SIG-M5 treated with dmso at 0.1 percent for 504 hours (cell line): ENCODE results near the gene CLSTN3.

Source experiments
- DNase-seq: peaks from one replicate; lab custom pipeline; 2025; ENCODE audit not compliant: unreplicated experiment; lab: John Stamatoyannopoulos, UW

The CLSTN3 gene

DNA sequence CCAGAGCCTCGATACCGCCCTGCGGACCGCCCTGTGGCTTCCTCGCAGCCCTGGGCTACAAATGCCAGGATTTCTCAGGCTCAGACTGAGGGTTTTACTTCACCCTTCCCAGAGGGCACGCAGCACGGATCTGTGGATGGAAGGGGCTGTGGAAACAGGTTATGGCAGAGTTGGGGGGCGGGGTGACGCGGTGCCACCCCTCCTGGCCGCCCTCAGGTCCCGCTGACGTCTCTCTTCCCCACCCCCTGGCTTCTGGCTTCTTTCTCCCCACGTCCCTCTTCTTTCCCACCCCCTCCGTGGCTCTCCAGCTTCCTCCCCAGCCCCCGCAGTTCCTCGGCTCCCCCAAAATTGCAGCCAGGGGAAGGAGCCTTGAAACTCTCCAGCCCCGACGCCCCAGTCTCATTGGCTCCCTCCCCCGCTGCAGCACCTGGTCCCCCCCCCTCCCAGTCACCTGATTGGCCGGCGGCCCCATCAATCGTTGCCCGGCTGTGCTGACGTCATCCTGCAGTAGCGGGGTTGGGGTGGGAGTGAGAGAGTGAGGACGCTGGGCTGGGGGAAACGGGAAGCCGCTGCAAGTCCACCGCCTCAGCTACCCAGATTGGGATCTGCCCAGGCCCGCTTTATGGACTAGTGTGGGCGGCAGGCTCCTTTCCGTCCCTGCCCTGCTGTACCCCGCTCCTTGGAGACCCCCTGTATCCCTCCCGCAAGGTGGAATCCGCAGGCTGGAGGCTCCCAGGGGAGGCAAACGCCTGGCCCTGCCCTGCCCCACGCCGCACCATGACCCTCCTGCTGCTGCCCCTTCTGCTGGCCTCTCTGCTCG lies at the start of gene CLSTN3:
Gene CLSTN3, plus strand, starts transcription at position 500 of the 820 bp plus-strand sequence. Its CDS starts 278 bp downstream, at position 778.
- peak; percentile 27 for DNase-seq

DNA sequence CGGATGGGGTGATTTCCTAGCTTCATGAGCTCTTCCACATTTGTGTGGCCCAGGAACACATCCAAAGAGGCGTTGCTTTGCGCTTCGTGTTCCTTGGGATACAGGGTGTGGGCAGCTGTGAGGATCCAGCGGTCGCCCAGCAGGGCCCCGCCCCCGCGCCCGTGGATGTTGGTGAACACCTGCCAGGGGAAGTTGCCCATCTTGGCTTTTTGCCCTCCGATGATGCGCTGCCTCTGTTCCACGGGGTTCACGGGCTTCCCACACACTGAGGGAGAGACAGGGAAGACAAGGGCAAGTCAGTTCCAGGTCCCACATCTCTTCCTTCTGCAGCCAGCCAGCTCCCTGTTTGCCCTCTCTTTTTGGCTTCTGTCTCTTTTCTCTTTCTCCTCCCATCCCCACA lies 49.1 kb upstream of the CLSTN3 start:
- DNase-seq, result no peak

DNA sequence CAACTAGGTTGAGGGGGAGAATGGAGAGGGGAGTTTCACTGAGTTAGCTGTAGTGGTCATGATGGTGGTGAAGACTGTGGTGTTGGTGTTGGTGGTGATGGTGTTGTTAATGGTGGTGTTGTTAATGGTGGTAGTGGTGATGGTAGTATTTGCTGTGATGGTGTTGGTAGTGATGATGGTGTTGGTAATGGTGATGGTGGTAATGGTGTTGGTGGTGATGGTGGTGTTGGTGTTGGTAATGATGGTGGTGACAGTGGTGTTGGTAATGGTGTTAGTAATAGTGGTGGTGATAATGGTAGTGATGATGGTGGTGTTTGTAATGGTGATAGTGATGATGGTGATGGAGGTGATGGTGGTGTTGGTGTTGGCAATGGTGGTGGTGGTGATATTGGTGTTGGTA lies 47.0 kb upstream of the CLSTN3 start:
- no peak for DNase-seq

DNA sequence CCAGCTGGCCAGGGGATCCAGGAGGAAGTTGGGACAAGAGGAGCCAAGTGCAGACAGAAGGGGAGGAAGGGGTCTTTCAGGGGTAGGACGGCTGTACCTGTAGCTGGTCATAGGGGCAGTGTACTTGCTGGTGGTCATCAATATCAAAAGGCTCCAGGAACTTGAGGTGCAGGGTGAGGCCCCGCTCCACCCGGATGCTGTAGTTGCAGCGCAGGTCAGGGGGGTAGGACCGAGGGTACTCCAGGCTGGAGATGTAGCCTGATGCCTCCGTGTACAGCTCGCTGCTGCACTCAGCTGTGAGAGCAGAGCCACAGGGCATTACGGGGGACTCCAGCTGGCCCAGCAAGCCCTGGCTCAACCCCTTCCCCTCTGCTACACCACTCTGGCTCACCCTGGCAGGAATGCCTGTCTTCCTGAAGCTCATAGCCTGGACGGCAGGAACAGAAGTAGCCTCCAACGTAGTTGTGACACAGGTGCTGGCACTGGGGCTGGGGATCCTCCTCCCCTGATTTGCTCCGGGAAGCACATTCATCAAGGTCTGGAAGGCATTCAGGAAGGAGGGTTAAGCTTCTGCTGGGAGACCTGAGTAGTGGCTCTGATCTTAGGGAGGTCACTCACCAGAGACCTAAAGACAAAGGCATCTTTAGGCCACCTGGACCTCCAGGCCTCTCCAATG lies 40.8 kb upstream of the CLSTN3 start:
- DNase-seq, result no peak

DNA sequence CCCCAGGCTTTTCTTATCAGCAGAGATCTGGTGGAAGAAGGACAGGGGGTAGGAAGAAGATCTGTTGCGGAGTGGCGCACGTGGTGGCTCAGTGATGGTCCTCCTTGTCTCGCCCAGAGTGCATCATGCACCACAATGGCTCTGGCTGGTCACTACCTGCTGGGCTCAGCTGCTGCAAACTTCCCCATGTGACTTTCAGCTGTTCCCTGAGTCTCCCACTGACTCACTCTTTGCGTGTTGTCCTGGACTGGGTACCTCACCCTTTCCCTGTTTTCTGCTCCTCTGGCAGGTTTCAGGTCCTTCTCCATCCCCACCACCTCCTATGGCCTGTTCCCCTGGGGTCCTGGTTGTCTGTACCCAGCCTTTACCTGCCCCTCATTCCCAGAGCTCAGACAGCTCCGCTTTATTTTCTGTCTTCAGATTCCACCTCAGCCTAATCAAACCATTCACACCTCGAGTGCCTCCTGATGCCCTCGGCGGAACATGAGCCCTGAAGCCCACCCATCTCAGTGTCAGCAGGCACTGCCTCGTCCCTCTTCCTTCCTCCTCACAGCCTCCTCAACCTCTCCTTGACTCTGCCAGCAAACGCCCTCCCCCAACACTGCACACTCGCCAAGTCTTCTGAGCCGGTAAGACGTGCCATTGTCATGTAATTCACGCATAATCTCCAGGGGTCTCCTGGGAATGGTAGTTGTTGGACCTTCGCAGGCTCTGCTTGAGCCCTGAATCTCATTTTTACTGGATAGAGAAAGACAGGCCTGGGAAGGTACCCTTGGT lies 39.8 kb upstream of the CLSTN3 start:
- DNase-seq, result no peak

DNA sequence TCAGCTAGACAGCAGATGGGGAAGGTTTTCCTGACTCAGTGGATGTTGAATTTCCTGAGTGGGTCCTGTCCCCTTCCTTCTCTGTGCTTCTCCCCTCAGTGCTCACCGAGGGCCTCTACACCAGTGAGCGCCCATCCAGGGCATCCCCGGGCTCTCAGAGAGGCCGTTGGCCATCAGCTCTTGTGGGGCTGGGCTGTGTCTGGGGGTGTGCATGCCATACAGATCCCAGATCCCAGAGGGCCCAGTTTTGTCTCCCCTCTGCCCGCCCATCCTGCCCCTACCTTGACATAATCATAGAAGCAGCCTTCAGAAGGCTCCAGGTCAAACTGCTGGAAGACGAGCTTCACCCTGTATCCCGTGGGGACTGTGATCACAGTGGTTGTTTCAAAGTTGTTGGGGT lies 39.0 kb upstream of the CLSTN3 start:
- no peak for DNase-seq

DNA sequence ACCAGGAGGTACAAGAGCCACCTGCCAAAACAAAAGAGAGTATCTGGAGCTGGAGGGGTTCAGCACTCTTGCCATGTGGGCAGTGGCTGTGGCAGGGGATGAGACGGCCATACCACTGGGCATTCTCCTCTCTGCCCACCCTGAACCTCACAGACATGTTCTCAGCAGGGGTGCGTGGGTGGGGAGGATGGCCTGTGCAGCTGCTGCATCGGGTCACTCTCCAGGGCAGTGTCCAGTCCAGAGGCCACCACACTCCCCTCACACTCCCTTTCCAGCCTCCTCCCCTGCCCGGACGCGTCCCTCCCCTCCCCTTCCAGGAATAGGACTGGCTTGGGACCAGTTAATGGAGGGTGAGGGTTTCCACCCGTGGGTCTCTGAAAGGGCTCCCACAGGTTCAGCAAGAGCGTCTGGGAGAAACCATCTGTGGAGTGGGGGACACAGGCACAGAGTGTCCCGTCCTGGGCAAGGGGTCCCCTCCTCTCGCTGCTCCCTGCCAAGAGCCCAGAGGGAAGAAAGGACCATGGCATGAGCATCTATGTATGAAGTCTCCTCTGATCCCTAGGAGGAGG lies 38.4 kb upstream of the CLSTN3 start:
- no peak for DNase-seq

DNA sequence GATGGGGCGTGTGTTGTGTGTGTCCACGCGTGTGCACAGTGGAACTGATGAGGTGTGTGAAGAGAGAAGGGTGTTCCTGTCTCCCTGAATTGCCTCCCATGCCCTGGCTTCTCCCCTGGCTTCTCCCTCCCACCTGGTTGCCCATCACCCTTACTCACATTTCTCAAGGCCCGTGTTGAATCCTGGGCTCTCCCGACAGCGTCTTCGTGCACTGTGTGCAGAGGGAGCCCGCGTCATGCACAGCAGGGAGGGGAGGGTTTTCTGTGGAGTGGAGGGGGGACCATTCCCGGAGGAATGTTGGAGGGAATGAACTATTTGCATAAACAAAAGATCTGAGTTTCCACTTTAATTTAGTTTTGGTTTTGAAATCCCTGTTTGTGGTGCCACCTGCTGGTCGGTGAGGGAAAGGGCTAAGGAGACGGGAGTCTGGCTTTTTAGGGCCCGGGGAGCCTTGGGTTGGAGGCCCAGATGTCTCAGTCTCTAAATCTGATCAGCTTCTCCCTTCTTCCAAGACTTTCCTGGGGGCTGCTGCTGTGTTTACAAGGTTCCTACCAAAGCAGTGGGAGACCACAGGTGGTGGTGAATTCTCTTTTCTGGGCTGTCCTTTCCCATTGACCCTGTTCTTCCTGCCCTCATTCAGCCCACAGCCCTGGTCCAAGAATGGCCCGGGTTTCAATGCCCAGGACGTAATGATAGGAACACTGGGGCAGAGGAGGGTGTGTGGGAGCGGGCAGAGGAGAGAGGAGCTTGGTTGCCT lies 37.8 kb upstream of the CLSTN3 start, which contains the start of gene C1R:
Gene C1R, minus strand, starts transcription at position 217 of the 757 bp plus-strand sequence. Its CDS starts 57 bp downstream, at position 160.
- DNase-seq, result peak; percentile 42

DNA sequence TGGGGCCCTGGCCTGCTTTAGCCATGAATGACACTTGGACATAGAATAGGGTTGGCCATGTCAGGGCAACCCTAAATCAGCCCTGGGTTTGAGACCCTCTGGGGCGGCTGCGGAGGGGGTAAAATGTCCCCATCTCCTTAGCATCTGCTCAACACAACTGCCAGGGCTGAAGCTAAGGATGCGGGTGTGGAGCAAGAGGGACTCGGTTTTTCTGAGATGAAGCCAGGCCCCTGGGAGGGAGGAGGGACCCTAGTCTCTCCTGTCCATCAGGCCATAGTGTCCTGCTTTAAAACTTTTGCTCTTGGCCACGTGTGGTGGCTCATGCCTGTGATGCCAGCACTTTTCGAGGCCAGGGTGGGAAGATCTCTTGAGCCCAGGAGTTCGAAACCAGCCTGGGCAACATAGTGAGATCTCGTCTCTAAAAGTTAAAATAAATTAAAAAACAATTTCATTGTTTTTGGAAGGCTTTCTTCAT lies 37.1 kb upstream of the CLSTN3 start:
- no peak for DNase-seq

DNA sequence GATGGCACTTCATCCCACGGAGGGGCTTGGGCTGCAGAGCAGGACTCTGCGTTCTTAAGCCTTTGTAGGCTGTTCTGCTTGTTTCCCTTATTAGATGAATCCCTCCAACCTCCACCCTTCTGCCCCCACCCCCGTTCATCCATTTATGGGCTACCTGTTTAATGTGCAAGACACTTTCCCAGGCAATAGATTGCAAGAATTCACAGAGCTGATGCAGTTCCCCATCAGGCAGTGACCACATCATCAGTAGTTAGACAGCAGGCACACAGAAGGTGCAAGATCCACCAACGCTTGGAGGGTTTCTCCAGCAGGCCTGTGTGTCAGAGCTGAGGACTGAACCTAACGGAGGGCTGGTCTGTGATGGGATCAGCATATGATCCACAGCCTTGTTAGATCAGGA lies 36.7 kb upstream of the CLSTN3 start:
- no peak for DNase-seq

DNA sequence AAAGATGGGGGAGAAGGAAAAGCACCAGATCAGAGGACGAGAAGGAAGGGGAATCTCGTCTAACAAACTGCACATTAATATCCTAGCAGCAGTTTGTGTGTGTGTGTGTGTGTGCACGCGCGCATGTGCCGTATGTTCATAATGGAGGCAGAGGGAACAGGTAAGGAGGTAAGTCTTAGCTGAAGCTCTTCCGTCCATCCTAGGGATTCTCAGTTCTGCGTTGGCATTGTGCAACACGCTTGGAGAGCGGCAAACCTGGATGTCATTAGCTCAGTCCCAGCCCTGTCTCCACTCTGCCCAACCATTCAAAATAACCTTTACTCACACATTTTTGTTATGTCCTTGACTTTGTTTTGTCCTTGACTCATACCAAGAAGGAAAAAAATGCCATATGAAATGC lies 36.3 kb upstream of the CLSTN3 start:
- no peak for DNase-seq

DNA sequence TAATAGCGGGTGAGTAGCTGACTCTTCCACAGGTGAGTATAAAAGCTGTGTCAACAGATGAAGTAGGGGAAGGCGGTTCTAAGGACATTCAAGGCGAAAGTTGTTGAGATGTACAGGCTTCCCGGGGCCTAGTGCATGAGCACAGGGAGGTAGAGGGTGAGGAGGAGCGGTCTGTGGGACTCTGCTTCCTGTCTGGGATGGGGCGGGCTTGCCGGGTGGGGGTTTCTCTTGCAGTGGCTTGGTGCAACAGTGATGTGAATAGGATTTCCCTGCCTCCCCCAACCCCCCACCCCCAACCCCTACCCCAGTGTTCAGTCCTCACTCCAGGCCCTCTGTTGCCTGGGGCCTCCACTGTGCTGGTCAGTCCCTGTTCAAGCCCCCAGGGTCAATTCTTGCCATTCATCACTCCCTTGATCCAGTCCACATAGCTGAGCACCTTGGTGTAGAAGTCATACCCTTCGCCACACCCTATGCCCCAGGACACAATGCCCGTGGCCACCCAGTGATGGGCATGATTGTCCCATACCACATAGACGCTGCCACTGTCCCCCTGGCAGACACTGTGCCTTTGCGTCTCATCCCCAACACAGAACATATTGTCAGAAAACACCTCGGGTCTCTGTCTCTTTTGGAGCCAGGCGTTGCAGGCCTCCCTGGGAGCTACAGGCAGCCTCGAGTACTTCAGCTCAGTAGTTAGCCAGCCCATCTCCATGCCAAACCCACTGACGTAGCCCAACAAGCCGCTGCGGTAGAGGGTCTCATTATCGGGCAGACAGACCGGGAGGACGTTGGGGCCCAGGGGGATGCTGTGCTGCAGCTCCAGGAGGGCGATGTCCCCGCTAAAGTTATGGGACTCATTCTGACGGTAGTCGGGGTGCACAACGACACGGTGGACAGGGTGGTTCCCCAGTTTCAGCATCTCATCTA lies 33.9 kb upstream of the CLSTN3 start:
- DNase-seq, result no peak

DNA sequence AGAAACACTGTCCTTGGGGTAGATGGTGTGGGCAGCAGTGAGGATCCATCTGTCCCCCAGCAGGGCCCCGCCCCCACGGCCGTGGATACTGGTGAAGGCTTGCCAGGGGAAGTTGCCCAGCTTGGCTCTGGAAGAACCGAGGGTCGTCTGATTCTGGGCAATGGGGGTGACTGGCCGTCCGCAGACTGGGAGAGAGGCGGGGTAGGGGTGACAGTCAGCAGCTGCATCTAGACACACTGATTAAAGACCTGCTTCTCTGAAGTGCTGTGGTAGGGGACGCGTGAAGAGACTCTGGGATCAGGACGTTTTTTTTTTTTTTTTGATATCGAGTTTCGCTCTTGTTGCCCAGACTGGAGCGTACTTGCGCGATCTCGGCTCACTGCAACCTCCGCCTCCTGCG lies 33.2 kb upstream of the CLSTN3 start:
- DNase-seq, result no peak

DNA sequence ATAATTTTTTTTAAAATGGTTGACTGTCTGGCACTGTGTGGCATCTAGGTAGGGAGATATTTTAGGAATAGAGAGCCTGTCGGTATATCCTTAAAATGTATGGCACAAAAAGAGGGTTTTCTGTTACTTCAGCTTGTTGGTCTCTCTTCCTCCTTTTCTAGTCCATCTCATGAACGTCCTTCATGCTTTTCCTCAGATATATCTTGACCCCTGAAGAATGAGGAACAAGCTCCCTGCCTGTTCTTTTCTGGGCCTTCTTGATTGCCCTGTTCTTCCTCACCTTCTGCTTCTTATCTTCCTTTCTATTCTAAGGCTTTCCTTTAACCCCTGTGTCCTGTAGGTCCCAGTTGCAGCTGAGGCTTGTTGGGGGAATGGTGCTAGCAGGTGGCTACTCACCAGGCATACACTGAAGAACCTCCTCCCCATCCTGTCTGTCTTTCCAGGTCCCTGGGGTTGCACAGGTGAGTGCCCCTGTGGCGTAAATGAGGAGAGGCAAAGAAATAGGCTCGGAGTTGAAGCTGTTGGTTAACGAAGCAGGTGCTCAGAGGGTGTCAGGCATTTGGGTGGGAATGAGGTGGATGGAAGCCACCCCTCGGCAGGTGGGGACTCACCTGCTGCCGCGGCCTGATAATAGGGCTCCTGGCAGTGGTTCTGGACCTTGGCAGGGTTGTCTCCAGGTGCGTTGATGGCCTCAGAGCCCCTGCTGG lies 30.7 kb upstream of the CLSTN3 start:
- peak; percentile 48 for DNase-seq

DNA sequence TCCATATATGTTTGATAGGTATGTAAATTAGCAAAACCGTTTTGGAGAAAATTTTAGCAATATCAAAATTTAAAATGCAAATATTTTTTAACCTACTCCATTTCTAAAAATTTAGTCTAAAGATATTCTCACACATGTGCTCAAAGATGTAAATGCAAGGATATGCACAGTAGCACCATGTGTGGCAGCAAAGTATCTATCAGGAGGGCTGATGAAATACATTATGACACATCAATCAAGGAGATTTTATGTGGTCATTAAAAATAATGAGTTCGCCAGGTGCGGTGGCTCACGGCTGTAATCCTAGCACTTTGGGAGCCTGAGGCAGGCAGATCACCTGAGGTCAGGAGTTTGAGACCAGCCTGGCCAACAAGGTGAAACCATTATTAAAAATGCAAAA lies 29.9 kb upstream of the CLSTN3 start:
- no peak for DNase-seq

DNA sequence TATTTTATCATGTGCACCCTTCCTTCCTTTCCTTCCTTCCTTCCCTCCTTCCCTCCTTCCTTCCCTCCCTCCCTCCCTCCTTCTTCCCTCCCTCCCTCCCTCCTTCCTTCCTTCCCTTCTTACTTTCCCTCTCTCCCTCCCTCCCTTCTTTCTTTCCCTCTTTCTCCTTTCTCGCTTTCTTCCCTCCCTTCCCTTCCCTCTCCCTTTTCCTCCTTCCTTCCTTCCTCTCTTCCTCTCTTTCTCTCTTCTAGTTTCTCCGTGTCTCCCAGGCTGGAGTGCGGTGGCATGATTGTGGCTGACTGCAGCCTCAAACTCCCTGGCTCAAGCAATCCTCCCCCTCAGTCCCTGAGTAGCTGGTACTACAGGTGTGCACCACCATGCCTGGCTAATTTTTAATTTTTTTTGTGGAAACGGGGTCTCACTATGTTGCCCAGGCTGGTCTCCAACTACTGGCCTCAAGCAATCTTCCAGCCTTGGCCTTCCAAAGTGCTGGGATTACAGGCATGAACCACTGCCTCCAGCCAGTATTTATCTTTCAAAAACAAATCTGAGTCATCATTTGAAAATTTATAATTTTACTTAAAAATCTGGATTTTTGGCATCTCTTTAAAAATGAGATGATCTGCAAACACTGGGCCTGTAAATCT lies 29.0 kb upstream of the CLSTN3 start:
- DNase-seq, result no peak

DNA sequence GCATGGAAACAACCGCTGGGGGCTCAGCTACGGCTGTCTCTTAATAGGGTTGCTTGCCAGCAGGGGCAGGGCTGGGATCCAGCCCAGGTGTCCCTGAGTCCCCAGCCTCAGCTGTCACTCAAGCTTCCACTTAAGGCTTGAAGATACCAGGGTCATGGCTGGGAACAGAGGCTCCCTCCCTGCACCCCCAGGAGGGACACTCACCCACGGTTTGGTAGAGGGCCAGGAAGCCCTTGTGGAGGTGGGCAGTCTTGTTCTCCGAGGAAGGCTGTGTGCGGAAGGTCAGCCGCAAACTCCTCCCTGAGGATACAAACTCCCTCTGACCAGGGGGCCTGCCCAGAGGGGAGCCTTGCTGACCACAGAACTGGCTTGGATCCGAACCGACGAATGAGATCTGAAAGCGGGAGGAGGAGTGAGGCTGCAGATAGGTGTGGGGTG lies 28.5 kb upstream of the CLSTN3 start:
- DNase-seq, result no peak

DNA sequence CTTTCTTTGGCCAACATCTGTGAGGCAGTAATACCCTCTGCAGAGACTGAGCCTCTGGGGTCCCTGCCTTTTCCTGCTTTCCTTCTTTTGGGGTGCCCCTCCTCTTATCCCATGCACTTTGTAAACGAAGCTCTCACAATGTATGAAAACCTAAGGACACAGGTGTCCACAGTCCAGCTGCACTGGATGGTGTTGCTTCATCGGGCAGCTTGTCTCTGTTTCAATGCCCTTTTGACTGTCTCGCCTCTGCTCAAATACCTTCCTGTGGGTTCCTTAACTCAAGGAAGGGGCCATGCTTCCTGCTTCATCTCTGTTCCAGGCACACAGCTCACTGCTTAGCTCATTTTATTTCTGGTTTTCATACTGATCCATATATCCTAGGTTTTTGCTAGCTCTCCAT lies 27.6 kb upstream of the CLSTN3 start:
- no peak for DNase-seq
